ENCODE results near the gene PPP1R10.
"Not testable (repeated sequence)": the region's sequence is repeated elsewhere in the genome, so short reads cannot be mapped to it uniquely, and the experiment has no call there.

Gene PPP1R10

DNA sequence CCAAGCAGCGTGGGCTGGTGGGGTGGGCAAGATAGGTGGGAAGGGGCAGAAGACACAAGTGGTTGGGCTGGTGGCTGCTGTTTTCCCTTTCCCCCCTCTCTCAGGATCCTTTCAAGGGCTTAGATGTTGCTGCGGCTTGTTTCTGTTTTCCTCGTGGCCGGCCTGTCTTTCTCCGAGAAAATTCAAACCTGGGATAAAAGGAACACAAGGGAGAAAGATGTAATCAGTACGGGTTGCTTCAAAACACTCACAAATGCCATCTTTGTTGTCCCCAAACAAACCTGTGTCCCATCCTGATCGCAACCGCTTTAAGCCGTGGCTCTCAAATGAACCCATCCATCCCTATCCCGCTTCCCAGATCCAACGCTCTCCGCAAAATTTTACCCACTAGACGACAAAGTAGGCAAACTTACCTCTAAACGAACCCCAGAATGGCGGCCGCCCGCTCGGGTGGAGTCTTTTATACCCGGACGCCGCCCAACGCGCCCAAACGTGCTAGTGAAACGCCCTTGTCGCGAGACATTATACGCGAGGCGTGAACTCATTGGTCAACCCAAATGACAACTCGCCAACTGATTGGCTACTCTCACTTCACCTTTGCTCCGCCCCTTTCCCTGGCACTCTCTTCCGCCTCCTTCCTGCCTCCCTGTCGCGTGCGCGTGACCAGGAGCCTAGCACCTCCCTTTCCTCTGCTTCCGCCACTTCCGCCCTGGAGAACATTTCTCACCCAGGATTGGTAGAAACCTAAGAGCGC, at the start of gene PPP1R10:
Gene PPP1R10 (minus strand): TSS at position 433 of the 754 bp plus-strand sequence. CDS start 7,299 bp downstream, outside the sequence.
- peak; percentile 100 for DNase-seq

DNA sequence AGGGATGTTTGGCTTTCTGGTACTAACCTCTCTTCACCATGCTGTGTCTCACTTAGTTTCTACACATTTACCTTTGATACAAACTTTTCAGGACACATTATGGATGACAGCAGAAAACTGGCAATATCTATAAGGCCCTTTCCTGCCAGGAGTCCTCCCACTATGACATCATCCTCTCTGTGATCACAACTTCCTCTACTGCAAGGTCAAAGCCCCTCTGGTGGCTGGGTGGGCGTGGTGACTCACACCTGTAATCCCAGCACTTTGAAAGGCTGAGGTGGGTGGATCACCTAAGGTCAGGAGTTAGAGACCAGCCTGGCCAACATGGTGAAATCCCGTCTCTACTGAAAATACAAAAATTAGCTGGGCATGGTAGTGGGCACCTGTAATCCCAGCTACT, 49.3 kb upstream of the PPP1R10 start:
- DNase-seq = peak; percentile 23

- no peak for DNase-seq
These were observed 48.1 kb upstream of the PPP1R10 start for GRCh38 chr6:30664994-30665767.

GRCh38 chr6:30657922-30658321, 40.9 kb upstream of the PPP1R10 start:
- DNase-seq = not testable (repeated sequence)

DNA sequence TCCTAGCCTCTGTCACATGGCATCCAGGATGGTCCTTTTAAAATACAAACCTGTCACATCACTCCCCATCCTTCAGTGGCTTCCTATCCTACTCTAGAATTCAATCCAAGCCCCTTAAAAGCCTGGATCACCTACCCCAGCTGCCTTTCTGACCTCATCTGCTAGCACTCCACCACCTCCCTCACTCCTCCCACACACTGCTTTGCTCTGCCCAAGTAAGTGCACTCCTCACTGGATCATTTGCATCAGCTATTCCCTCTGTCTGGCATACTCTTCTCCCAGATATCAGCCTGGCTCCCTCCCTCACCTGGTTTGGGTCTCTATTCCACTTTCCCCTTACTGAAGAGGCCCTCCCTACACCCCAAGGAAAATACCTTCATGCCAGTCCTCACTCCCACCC, 40.4 kb upstream of the PPP1R10 start:
- DNase-seq = no peak

DNA sequence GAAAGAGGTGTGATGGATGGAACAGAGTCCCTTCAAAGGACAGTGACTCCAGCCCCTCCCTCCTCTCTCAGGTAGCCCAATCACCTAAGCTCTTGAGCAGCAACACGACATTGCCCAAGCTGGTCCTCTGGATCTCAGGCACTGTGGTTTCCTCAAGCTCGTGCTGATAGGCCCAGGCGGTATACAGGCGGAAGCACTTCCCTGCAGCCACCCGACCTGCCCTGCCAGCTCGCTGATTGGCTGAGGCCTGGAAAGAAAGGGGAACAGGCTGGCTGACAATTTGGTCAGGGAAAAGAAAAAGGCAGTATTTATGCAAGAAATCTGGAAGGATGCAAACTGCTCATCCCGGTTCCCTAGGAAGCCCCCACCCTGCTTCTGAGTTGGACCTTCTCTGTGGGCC, 39.5 kb upstream of the PPP1R10 start:
- DNase-seq = no peak

GRCh38 chr6:30655743-30656094, 38.7 kb upstream of the PPP1R10 start:
- DNase-seq = no peak

DNA sequence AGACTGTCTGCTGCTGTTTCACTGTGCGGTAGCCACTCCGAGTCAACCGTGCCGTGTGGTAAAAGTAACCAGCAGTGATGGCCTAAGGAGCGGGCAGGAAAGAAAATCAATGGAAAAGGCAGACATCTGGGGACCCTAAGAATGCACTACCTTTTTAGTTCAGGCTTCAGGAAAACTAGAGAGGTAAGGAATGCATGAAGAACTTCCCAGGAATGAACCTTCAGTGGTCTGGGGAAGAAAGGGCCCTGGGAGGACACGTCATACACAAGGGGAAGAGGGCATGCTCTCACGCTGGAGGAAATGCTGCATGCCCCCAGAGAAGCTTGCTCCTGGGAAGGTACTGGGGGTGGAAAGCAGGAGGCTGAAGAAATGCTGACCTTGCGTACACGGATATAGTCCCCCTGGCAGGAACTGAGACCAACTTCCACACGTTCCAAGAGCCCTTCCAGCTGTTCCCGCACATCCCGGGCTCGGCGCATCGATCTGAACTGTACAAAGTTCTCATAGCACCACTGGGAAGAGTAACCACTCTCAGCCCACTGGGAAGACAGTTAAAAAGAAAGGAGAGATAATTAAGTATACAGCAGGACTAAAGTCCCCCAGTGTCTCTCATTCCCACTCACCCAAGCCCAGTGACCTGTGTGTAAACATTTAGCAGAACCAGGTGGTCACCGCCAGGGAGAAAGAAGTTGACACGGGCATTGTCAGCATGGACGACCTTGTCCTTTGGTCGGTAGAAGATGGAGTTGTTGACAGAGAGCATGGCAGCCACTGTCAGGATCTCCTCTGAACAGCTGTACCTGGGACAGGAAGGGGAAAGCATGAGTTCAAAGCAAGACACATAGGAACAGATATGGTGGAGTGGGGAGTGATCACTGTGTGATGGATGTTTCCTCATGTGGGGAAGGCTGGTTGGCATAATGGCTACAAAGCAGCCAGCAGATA, 38.0 kb upstream of the PPP1R10 start:
- no peak for DNase-seq

DNA sequence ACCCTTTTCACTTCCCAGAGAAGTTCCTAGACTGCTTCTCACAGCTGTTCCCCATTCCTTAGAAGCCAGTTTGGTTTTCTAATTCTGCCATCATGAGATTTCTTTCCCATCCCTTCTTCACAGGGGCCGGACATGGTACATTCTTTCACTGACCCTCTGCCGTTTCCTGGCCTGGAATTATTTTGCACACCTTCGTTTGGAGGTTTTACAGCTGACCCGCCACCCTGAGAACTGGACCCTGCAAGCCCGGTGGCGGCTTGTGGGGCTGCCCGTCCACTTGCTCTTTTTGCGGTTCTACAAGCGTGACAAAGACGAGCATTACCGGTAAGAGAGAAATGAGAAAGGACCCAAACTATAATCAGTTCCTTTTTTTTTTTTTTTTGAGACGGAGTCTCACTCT, 34.1 kb upstream of the PPP1R10 start:
- no peak for DNase-seq

DNA sequence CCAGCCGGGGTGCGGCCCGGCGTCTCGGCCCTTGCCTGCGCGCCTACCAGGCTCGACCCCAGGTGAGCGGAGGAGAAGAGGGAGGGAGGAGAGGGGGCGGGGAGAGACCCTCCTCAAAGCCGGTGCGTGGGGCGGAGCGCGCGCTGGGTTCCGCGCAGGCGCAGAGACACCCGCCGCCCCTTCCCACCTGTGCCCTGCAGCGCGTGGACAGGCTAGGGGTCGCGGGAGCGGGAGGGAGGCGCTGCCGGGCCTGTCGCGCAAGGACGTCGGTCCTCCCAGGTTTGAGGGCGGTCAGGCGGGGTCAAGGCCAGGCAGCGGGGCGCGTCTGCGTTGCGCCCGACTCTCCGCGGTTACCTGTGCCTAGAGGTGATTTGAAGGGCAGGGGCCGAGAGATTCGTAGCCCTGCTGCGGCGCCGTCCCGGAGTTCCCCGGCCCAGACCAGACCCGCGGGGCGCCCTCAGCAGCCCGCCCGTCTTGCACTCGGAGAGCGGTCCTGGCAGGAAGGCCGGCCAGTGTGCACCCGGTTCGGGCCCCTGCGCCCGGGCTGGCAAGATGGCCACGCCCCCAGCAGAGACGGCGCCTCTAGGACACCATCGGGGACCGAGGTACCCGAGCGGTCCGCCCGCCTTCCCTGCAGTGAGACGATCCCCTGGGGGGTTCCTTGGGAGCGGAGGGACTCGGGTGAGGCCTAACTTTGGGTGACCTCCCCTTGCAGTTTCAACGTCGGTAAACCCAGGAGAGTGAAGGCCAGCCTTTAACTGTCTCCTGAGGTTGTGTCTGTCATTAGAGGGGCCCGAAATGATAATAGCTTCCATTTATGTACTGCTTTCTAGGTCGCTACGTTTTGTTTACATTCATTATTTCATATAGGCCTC, 30.4 kb upstream of the PPP1R10 start:
- DNase-seq = peak; percentile 84

DNA sequence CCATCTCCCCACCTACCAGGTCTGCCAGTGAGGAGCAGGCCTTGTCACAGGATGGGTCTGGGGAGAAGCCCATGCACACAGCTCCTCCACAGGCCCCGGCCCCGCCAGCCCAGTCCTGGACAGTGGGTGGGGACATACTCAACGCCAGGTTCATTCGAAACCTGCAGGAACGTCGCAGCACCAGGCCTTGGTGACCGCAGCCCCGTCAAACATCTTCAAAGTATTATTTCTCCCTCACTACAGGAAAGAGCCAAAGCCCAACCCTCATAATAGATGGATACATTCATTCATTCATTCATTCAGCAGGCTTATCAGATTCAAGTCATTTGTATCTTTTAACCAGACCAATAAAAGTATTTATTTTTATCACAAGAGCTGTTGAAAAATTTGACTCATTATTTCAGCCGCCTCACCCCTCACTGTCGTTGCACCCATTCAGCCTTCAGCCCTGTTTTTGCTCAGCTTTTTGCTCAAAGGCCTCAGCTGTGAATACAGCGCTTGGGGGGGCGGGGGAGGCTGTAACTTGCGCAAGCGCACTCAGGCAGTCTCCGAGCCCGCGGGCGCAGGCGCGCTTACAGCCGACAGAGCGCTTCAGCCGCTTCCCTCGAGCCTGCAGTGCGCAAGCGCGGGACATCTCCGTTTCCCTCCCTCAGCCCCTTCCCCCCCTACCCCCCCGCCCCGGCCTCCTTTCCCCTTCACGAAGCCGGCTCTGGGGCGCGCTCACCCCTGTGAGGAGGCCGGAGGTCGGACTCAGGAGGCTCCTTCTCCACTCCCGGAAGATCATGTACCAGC, 29.6 kb upstream of the PPP1R10 start, which contains the start of gene C6orf136:
Gene C6orf136 (plus strand): TSS at position 684 of the 792 bp plus-strand sequence. CDS start 99 bp downstream, at position 783.
- peak; percentile 97 for DNase-seq

GRCh38 chr6:30645989-30646388, 28.9 kb upstream of the PPP1R10 start:
- no peak for DNase-seq

DNA sequence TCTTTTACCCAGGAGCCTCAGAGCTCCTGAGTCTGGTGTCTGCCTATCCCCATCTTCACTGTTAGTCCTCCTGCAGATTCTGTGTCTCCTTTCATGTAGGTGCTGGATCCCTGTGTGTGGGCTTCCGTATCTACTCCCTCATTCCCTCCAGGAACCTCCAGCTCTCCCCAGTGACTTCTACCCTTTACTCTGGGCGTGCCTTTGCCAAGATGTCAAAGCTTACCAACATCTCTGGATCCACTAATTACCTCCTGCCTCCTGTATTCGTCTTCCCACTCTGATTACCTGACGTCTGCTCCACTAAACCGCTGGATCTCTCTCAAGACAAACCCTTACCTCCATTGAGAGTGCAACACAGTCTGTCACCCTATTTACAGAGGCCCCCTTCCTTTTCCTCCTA, 27.7 kb upstream of the PPP1R10 start:
- no peak for DNase-seq

DNA sequence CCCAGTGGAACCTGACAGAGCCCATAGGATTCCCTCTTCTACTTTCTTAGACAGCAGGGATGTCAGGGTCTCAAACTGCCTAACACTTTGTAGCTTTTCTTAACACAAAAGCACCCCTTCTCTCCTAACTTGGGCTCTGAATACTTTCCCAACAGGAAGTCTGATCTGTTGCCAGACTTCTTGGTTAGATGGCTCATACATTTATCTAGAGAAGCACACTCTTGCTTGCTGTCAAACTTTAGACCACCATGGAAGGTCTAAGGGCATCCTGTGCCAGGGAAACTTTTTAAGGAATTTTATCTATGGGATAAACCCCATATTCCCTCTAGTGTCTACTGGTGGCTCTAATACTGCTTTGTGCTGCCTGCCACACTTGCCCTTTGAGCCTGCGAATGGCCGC, 26.6 kb upstream of the PPP1R10 start:
- DNase-seq = no peak

DNA sequence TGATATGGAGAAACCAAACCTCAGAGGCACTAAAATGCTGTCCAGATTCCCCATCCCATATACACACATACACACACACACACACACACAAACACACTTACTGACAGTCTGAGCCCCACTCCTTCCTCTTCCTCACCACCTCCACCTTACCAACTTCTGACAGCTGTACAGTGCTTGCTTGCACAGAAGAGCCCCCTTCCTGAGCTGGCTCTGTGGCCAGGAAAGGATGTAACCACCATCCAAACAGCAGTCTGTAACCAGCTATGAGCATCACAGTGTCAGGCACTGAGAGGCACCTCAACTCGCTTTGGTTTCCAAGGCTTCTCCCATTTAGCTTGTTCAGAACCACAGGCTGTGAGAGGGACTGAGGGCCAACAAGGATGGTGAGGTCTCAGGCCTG, 24.0 kb upstream of the PPP1R10 start:
- DNase-seq = no peak

DNA sequence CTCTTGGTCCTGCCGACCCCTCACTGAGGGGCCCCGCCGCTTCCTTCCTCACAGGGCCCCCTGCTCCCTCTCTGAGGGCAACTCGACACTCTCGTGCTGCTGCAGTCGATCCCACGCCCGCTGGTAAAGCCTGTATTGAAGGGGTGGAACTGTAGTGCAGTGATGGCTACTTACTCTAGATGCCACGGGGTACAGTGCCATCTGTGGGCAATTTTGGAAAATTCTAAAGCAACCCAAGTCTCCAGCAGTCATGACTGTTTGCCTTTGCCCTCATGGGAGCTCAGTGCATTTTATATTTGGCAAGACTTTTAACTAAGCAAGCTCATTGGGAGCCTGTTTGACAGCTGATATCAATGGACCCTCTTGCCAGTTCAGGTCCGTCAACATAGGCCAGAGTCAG, 23.4 kb upstream of the PPP1R10 start:
- no peak for DNase-seq

DNA sequence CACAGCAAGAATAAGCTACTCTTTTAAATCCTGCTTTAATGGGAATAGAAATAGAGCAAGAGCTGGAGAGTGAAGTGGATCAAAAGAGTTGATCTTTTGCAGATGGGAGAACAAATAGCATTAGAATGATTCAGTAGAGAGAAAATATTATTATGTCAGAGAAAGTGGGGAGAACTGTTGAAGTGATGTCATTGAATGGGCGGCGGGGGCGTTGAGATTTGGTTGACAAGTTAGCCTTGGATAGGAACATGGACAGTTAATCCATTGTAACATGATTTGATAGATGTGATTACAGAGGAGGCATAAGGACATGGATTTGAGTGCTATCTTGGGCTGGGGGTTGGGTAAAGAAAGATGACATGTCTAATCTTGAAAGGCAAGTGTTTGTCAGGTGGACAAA, 18.8 kb upstream of the PPP1R10 start:
- DNase-seq = no peak

GRCh38 chr6:30626484-30627366, 9.7 kb upstream of the PPP1R10 start, which contains the start of gene ATAT1:
Gene ATAT1 (plus strand): TSS chr6:30626874.
- DNase-seq = peak; percentile 89

DNA sequence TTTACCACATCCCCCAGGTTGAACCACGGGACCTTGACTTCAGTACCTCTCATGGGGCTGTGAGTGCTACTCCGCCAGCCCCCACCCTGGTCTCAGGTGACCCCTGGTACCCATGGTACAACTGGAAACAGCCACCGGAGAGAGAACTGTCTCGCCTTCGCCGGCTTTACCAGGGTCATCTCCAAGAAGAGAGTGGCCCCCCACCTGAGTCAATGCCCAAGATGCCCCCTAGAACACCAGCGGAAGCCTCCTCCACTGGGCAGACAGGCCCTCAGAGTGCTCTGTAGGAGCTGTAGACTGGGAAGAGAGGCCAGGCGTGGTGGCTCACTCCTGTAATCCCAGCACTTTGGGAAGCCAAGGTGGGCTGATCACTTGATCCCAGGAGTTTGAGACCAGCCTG, 8.5 kb upstream of the PPP1R10 start:
- DNase-seq = no peak

- DNase-seq = no peak
These were observed 2.5 kb upstream of the PPP1R10 start for GRCh38 chr6:30619561-30619960.
